Measurements from ENCODE around the gene TEX47.

The TEX47 gene

DNA sequence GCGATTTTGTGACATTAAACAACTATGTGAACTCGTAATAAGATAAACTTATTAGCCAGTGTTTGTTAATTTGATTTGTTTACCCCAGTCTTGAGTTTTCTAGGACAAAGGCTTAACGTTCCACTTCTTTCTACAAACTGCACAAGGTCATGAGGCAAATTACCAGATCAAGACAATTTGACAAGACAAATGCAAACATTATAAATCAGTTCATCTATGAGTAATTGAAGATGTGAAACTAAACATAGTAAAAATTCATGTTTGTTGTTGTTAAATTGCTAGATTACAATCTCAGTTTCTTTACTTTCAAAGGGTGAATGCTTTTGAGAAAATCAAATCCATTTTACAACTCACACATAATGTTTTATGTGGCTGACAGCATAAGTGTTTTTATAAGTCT, 49.4 kb downstream of the TEX47 start:
- DNase-seq (ENCODE audit: low spot score) = no peak

All from hematopoietic multipotent progenitor cell treated with erythropoietin and hydrocortisone succinate and interleukin-3 and kit ligand, for 15 days (in vitro differentiated cells).